HEK293 (cell line): ENCODE results near the gene TTC4.

ENCODE experiments used
- CTCF ChIA-PET: fragments of 350-600 bp; formaldehyde crosslinking; extraction: SDS; loops from one replicate; lab custom pipeline; 2021; ENCODE audit warnings: antibody characterized with exemption; lab: Yijun Ruan, JAX
- POLR2A ChIA-PET: fragments of 300-600 bp; formaldehyde crosslinking; extraction: SDS; loops from one replicate; lab custom pipeline; 2020; ENCODE audit warnings: antibody characterized with exemption, inconsistent platforms; lab: Yijun Ruan, JAX
- H3K27ac ChIP-seq: fragments of 200-500 bp; sonication (Bioruptor generic); 2 replicates; pipeline ENCODE4 v1.5.1; 2014; ENCODE audit warnings: low read depth, low read length, control low read depth, inconsistent platforms; ENCODE audit errors: extremely low read depth
- H3K36me3 ChIP-seq, 2 experiments: fragments of 200-500 bp in 1 of 2; sonication (Bioruptor generic) in 1 of 2; 1 replicate in 1 of 2; 2 replicates in 1 of 2; pipeline ENCODE4 v1.5.1; 2014 to 2017; ENCODE audit warnings: inconsistent platforms in 2 of 2, low read length in 2 of 2; ENCODE audit not compliant: control insufficient read depth in 2 of 2, insufficient read depth in 1 of 2
- H3K4me1 ChIP-seq: fragments of 200-500 bp; sonication (Bioruptor generic); 2 replicates; pipeline ENCODE4 v1.5.1; 2014; ENCODE audit warnings: mild to moderate bottlenecking, low read length, inconsistent platforms; ENCODE audit not compliant: control insufficient read depth, insufficient read depth
- H3K4me3 ChIP-seq: 2 replicates; pipeline ENCODE4 v1.5.1; 2011; ENCODE audit warnings: low read depth, mild to moderate bottlenecking, control low read depth, low read length, moderate library complexity
- H3K9me3 ChIP-seq: fragments of 200-500 bp; sonication (Bioruptor generic); 2 replicates; pipeline ENCODE4 v1.5.1; 2014; ENCODE audit warnings: low read depth, low read length, inconsistent platforms; ENCODE audit not compliant: control insufficient read depth, insufficient read depth
- BCL11A ChIP-seq: fragments of 450-650 bp; formaldehyde crosslinking; IDR thresholded peaks from 2 replicates; pipeline ENCODE4 v1.5.1; 2016; ENCODE audit warnings: low read depth, missing biosample characterization, missing genetic modification characterization
- GLIS1 ChIP-seq: fragments of 450-650 bp; formaldehyde crosslinking; IDR thresholded peaks from 2 replicates; pipeline ENCODE4 v1.5.1; 2016; ENCODE audit warnings: missing biosample characterization, missing genetic modification characterization
- KLF9 ChIP-seq: fragments of 450-650 bp; formaldehyde crosslinking; IDR thresholded peaks from 2 replicates; pipeline ENCODE4 v1.5.1; 2016; ENCODE audit warnings: missing biosample characterization, missing genetic modification characterization, low read depth
- MEIS1 ChIP-seq: sonication (generic); formaldehyde crosslinking; IDR thresholded peaks from 2 replicates; pipeline ENCODE4 v1.8.1; 2022; ENCODE audit warnings: missing genetic modification reagents, mild to moderate bottlenecking, borderline replicate concordance
- OVOL3 ChIP-seq: fragments of 450-650 bp; formaldehyde crosslinking; IDR thresholded peaks from 2 replicates; pipeline ENCODE4 v1.5.1; 2016; ENCODE audit warnings: missing biosample characterization, missing genetic modification characterization
- PBX3 ChIP-seq: sonication (generic); formaldehyde crosslinking; IDR thresholded peaks from 2 replicates; pipeline ENCODE4 v1.8.1; 2022; ENCODE audit warnings: mild to moderate bottlenecking, moderate library complexity, missing genetic modification reagents
- SCRT2 ChIP-seq: fragments of 450-650 bp; formaldehyde crosslinking; IDR thresholded peaks from 2 replicates; pipeline ENCODE4 v1.5.1; 2016; ENCODE audit warnings: missing biosample characterization, missing genetic modification characterization
- ZBTB17 ChIP-seq: fragments of 450-650 bp; formaldehyde crosslinking; IDR thresholded peaks from 2 replicates; pipeline ENCODE4 v1.5.1; 2016; ENCODE audit warnings: missing biosample characterization, missing genetic modification characterization
- ZIC2 ChIP-seq: fragments of 450-650 bp; formaldehyde crosslinking; IDR thresholded peaks from 2 replicates; pipeline ENCODE4 v1.5.1; 2016; ENCODE audit warnings: missing biosample characterization, missing genetic modification characterization
- ZNF133 ChIP-seq: fragments of 450-650 bp; formaldehyde crosslinking; IDR thresholded peaks from 2 replicates; pipeline ENCODE4 v1.5.1; 2016; ENCODE audit warnings: missing biosample characterization, missing genetic modification characterization
- ZNF19 ChIP-seq: fragments of 450-650 bp; formaldehyde crosslinking; IDR thresholded peaks from 2 replicates; pipeline ENCODE4; 2016; ENCODE audit warnings: missing biosample characterization, missing genetic modification characterization, low read depth
- ZNF239 ChIP-seq: fragments of 450-650 bp; formaldehyde crosslinking; IDR thresholded peaks from 2 replicates; pipeline ENCODE4 v1.5.1; 2016; ENCODE audit warnings: missing biosample characterization, missing genetic modification characterization
- ZNF266 ChIP-seq: fragments of 450-650 bp; formaldehyde crosslinking; IDR thresholded peaks from 2 replicates; pipeline ENCODE4 v1.5.1; 2016; ENCODE audit warnings: missing biosample characterization, missing genetic modification characterization, low read depth
- ZNF366 ChIP-seq: fragments of 450-650 bp; formaldehyde crosslinking; conservative IDR thresholded peaks from 2 replicates; pipeline ENCODE4 v1.5.1; 2016; ENCODE audit warnings: missing biosample characterization, missing genetic modification characterization
- ZNF626 ChIP-seq: fragments of 450-650 bp; sonication (Bioruptor Pico); formaldehyde crosslinking; IDR thresholded peaks from 2 replicates; pipeline ENCODE4 v1.5.1; 2018; ENCODE audit warnings: missing biosample characterization, missing genetic modification characterization, inconsistent platforms
- ZNF645 ChIP-seq: fragments of 450-650 bp; formaldehyde crosslinking; IDR thresholded peaks from 2 replicates; pipeline ENCODE4; 2016; ENCODE audit warnings: missing biosample characterization, missing genetic modification characterization
- ZNF660 ChIP-seq: fragments of 450-650 bp; IDR thresholded peaks from 2 replicates; pipeline ENCODE4 v1.5.1; 2018; ENCODE audit warnings: missing biosample characterization, mild to moderate bottlenecking, missing genetic modification characterization
- ZXDB ChIP-seq: fragments of 450-650 bp; formaldehyde crosslinking; IDR thresholded peaks from 2 replicates; pipeline ENCODE4 v1.5.1; 2016; ENCODE audit warnings: missing biosample characterization, missing genetic modification characterization
- TF ChIP-seq, protein P1 (sequence below): fragments of 450-650 bp; formaldehyde crosslinking; IDR thresholded peaks from 2 replicates; pipeline ENCODE4 v1.5.1; 2016; ENCODE audit warnings: missing biosample characterization, missing genetic modification characterization
- TF ChIP-seq, protein P2 (sequence below): fragments of 450-650 bp; IDR thresholded peaks from 2 replicates; pipeline ENCODE4 v1.5.1; 2018; ENCODE audit warnings: missing biosample characterization, missing genetic modification characterization
- TF ChIP-seq, protein P3 (sequence below): fragments of 450-650 bp; formaldehyde crosslinking; IDR thresholded peaks from 2 replicates; pipeline ENCODE4 v1.5.1; 2016; ENCODE audit warnings: missing biosample characterization, missing genetic modification characterization
- TF ChIP-seq, protein P4 (sequence below): fragments of 450-650 bp; formaldehyde crosslinking; IDR thresholded peaks from 2 replicates; pipeline ENCODE4 v1.5.1; 2016; ENCODE audit warnings: missing biosample characterization, missing genetic modification characterization

Gene TTC4

GRCh38 chr1:54777431-54777830 is 61.8 kb downstream of the TTC4 start:
- CTCF ChIA-PET: interaction anchor here (0.7 kb wide), 1 partner anchor 15 kb away, joined by 3 read pairs; no protein-coding TSS in a partner anchor
- Histone ChIP-seq H3K9me3 (no peaks in the 10 kb centered on the region), H3K4me3 (no peak overlapping the region), H3K4me1 (no peaks in the 10 kb centered on the region), H3K27ac (no peak overlapping the region), H3K36me3 (no peaks in the 10 kb centered on the region)
- POLR2A ChIA-PET: no interaction called here
- TF ChIP-seq ZNF239: no peak
- 0 out of 2 replicates have a peak, but pooled peaks have one; percentile 16 for TF ChIP-seq GLIS1
- TF ChIP-seq, protein P1, sequence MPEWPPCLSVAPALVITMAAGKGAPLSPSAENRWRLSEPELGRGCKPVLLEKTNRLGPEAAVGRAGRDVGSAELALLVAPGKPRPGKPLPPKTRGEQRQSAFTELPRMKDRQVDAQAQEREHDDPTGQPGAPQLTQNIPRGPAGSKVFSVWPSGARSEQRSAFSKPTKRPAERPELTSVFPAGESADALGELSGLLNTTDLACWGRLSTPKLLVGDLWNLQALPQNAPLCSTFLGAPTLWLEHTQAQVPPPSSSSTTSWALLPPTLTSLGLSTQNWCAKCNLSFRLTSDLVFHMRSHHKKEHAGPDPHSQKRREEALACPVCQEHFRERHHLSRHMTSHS: no peak
- TF ChIP-seq, protein P2, sequence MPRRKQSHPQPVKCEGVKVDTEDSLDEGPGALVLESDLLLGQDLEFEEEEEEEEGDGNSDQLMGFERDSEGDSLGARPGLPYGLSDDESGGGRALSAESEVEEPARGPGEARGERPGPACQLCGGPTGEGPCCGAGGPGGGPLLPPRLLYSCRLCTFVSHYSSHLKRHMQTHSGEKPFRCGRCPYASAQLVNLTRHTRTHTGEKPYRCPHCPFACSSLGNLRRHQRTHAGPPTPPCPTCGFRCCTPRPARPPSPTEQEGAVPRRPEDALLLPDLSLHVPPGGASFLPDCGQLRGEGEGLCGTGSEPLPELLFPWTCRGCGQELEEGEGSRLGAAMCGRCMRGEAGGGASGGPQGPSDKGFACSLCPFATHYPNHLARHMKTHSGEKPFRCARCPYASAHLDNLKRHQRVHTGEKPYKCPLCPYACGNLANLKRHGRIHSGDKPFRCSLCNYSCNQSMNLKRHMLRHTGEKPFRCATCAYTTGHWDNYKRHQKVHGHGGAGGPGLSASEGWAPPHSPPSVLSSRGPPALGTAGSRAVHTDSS (tag by site-specific recombination): no peak
- no peak for TF ChIP-seq ZBTB17
- TF ChIP-seq, all 188 proteins: peak for 1

GRCh38 chr1:54781023-54781723 is 65.5 kb downstream of the TTC4 start:
- no peak overlapping the region for H3K27ac ChIP-seq
- no peak overlapping the region for H3K4me3 ChIP-seq
- TF ChIP-seq ZNF660 (tag by site-specific recombination) (no peak), OVOL3 (no peak), PBX3 (CRISPR knock-in tag) (no peak), SCRT2 (tag by site-specific recombination) (no peak), ZIC2 (tag by site-specific recombination) (no peak), ZNF645 (no peak), ZNF626 (tag by site-specific recombination) (no peak), BCL11A (tag by site-specific recombination) (no peak), KLF9 (tag by site-specific recombination) (no peak), ZNF133 (tag by site-specific recombination) (no peak), ZNF19 (no peak), ZNF366 (tag by site-specific recombination) (no peak), MEIS1 (CRISPR knock-in tag) (no peak), ZNF266 (no peak), GLIS1 (no peak), ZXDB (no peak)
- TF ChIP-seq, protein P3, sequence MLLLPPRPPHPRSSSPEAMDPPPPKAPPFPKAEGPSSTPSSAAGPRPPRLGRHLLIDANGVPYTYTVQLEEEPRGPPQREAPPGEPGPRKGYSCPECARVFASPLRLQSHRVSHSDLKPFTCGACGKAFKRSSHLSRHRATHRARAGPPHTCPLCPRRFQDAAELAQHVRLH (tag by site-specific recombination): no peak
- TF ChIP-seq, protein P4, sequence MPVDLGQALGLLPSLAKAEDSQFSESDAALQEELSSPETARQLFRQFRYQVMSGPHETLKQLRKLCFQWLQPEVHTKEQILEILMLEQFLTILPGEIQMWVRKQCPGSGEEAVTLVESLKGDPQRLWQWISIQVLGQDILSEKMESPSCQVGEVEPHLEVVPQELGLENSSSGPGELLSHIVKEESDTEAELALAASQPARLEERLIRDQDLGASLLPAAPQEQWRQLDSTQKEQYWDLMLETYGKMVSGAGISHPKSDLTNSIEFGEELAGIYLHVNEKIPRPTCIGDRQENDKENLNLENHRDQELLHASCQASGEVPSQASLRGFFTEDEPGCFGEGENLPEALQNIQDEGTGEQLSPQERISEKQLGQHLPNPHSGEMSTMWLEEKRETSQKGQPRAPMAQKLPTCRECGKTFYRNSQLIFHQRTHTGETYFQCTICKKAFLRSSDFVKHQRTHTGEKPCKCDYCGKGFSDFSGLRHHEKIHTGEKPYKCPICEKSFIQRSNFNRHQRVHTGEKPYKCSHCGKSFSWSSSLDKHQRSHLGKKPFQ (tag by site-specific recombination): no peak
- no peaks in the 10 kb centered on the region for H3K4me1 ChIP-seq
- CTCF ChIA-PET: interaction anchor here (1.2 kb wide), 1 partner anchor 29 kb away, joined by 3 read pairs; no protein-coding TSS in a partner anchor
- H3K9me3 ChIP-seq: no peaks in the 10 kb centered on the region
- POLR2A ChIA-PET: no interaction called here
- no peaks in the 10 kb centered on the region for H3K36me3 ChIP-seq
